Epithelial cell of esophagus (primary cell): ENCODE results near the gene BMP15.
A peak's percentile ranks its signal among the peaks of the same experiment; 100 is the strongest.

Source experiments
- DNase-seq: peaks from one replicate; pipeline ENCODE4 v3.0.0; 2010; ENCODE audit warnings: low read depth
- H3K4me3 ChIP-seq: 2 replicates; pipeline ENCODE4 v1.5.1; 2011; ENCODE audit warnings: mild to moderate bottlenecking, low read length, control low read depth
- TF ChIP-seq, protein P1 (sequence below): IDR thresholded peaks from 2 replicates; pipeline ENCODE4 v1.5.1; 2011; ENCODE audit warnings: low read depth, mild to moderate bottlenecking, low read length, control low read depth, inconsistent platforms; ENCODE audit not compliant: insufficient read depth; ENCODE audit errors: missing control alignments

BMP15 gene

DNA sequence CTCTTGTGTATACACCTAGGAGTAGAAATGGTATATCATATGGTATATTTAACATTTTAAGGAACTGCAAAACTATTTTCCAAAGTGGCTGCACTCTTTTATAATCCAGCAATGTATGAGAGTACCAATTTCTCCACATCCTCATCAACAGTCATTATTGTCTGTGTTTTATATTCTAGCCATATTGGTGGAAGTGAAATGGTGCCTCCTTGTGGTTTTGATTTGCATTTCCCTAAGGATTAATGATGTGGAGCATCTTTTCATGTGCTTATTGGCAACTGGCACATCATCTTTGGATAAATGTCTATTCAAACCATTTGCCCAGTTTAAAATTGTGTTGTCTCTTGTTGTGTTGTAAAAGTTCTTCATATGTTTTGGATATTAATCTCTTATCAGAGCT, 9.6 kb downstream of the BMP15 start:
- TF ChIP-seq, protein P1, sequence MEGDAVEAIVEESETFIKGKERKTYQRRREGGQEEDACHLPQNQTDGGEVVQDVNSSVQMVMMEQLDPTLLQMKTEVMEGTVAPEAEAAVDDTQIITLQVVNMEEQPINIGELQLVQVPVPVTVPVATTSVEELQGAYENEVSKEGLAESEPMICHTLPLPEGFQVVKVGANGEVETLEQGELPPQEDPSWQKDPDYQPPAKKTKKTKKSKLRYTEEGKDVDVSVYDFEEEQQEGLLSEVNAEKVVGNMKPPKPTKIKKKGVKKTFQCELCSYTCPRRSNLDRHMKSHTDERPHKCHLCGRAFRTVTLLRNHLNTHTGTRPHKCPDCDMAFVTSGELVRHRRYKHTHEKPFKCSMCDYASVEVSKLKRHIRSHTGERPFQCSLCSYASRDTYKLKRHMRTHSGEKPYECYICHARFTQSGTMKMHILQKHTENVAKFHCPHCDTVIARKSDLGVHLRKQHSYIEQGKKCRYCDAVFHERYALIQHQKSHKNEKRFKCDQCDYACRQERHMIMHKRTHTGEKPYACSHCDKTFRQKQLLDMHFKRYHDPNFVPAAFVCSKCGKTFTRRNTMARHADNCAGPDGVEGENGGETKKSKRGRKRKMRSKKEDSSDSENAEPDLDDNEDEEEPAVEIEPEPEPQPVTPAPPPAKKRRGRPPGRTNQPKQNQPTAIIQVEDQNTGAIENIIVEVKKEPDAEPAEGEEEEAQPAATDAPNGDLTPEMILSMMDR, result peak; percentile 53
- peak; percentile 41 for DNase-seq
- no peak overlapping the region for H3K4me3 ChIP-seq

DNA sequence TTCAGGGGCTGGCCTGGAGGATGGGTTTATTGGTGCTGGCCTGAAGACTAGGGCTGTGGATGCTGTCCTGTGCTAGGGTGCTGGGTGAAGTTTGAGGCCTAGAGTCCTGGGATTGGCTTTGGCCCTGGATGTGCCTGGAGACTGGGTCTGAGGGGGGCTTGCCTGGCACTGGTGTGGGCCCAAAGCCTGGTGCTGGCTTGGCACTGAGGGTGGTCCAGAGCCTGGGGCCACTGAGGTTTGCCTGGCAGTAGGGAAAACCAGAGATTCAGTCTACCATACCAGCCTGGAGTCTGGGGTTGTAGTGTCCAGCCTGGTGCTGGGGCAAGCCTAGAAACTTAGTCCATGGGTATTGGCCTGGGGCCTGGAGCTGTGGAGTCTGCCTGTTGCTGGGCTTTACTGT, 16.6 kb downstream of the BMP15 start:
- TF ChIP-seq, protein P1, result no peak

DNA sequence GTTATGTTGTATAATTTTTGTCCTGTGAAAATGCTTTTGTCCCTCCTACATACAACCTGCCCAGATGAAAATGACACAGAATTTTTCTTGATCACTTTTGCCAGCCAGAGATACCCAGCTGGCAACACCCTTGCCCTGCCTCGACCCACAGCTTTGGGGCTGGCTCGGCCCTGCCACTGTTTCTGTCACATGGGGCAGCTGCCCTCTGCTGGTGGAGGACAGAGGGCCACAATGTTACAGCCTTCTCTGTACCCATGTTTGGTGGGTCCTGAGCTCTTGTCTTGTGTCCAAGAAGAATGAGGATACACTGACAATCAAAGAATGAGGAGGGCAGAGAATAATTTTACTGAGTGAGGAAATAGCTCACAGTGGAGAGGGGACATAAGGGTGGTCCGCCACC, 31.1 kb downstream of the BMP15 start:
- H3K4me3 ChIP-seq, result no peak overlapping the region
- DNase-seq, result peak; percentile 0
- TF ChIP-seq, protein P1, result peak; percentile 40

More for the DNA sequence above, 16.6 kb downstream of the BMP15 start:
- DNase-seq, result no peak
- no peak overlapping the region for H3K4me3 ChIP-seq

DNA sequence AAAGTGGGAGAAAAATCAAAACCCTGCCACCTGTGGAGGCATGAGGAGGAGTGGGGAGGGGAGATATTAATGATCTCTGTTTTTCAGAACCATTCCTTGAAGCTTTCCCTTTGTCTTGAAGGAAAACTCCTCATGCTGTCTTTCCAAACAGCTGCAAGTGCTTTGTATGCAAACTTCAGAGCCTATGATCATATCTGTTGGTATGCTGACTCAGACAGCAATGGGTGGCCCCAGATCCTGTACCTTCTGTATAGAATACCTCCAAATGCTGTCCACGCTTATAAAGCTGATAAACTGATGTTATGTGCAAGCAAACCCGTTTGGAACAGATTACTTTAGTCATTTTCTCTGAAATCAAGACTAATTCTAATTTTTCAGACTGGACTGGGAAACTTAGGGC, 31.9 kb downstream of the BMP15 start:
- TF ChIP-seq, protein P1, result no peak
- no peak overlapping the region for H3K4me3 ChIP-seq
- peak; percentile 35 for DNase-seq

DNA sequence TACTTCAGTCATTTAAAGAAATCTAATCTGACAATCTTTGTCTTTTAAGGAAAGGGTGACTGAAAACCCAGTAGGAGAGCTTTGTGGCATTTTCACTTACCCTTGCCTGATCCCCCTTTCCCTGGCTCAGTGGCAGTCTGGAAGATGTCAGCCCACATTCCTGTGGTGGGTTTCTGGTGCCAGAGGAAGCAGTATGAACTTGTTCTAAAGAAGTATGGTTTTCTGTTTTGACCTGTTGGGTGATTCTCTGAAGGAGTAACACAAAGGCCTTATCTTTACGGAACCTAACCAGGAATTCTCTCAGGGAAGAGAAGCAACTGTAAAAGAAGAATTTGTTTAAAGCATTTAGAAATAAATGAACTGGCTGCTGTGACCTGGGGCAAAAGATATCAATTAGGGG, 41.9 kb downstream of the BMP15 start:
- H3K4me3 ChIP-seq, result no peak overlapping the region
- TF ChIP-seq, protein P1, result no peak
- peak; percentile 37 for DNase-seq

DNA sequence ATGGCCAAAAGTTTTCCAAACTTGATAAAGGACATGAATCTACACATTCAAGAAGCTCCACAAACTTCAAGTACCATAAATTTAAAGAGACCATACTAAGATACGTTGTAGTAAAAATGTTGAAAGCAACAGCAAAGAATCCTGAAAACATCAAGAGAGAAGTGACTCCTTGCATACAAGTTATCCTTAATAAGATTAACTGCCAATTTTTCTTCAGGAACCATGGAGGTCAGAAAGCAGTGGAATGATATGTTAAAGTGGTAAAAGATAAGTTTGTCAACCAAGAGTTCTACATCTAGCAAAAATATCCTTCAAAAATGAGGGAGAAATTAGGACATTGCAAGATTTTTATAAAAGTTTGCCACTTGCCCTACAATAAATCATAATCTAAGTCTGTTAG, 43.3 kb downstream of the BMP15 start:
- TF ChIP-seq, protein P1, result no peak
- no peak overlapping the region for H3K4me3 ChIP-seq
- no peak for DNase-seq

DNA sequence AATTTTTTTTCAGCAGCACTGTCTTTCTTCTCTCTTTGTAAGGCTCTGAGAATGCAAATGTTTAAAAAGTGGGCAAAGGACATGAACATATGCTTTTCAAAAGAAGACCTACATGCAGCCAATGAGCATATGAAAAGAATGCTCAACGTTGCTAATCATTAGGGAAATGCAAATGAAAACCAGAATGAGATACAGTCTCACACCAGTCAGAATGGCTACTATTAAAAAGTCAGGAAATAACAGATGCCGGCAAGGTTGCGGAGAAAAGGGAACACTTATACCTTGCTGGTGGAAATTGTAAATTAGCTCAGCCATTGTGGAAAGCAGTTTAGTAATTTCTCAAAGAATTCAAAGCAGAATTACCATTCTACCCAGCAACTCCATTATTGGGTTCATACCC, 51.6 kb downstream of the BMP15 start:
- no peak overlapping the region for H3K4me3 ChIP-seq
- no peak for DNase-seq
- TF ChIP-seq, protein P1, result no peak
